GM21423 (cell line): Measurements from ENCODE around the gene SYTL1.

Source experiments
- ATAC-seq: cut with Tn5 transposase; IDR thresholded peaks from one replicate; pipeline ENCODE4 v1.9.1; 2021; ENCODE audit warnings: mild to moderate bottlenecking, moderate library complexity; ENCODE audit not compliant: unreplicated experiment

SYTL1 gene

GRCh38 chr1:27346991-27347624 is 5.3 kb downstream of the SYTL1 start:
- ATAC-seq = no peak

- ATAC-seq = no peak
These were observed 7.3 kb downstream of the SYTL1 start for GRCh38 chr1:27348861-27349783.

GRCh38 chr1:27349784-27350662 is 8.2 kb downstream of the SYTL1 start:
- no peak for ATAC-seq

- no peak for ATAC-seq
These were observed 9.1 kb downstream of the SYTL1 start for GRCh38 chr1:27350663-27351540.

GRCh38 chr1:27351541-27352107 is 9.8 kb downstream of the SYTL1 start:
- no peak for ATAC-seq

GRCh38 chr1:27353166-27353565 is 11.3 kb downstream of the SYTL1 start:
- no peak for ATAC-seq

- ATAC-seq = no peak
These were observed 11.8 kb downstream of the SYTL1 start for GRCh38 chr1:27353629-27354028.

- no peak for ATAC-seq
These were observed 13.9 kb downstream of the SYTL1 start for GRCh38 chr1:27355683-27356082.

GRCh38 chr1:27356277-27356618 is 14.4 kb downstream of the SYTL1 start:
- no peak for ATAC-seq

- no peak for ATAC-seq
These were observed 14.9 kb downstream of the SYTL1 start for GRCh38 chr1:27356619-27357280.

- ATAC-seq = no peak
These were observed 15.6 kb downstream of the SYTL1 start for GRCh38 chr1:27357281-27358037.

- ATAC-seq = no peak
These were observed 16.5 kb downstream of the SYTL1 start for GRCh38 chr1:27358038-27358927.

- ATAC-seq = no peak
These were observed 17.1 kb downstream of the SYTL1 start for GRCh38 chr1:27358928-27359313.

GRCh38 chr1:27359822-27360158 is 18.0 kb downstream of the SYTL1 start:
- ATAC-seq = no peak

- ATAC-seq = no peak
These were observed 18.6 kb downstream of the SYTL1 start for GRCh38 chr1:27360159-27361043.

- no peak for ATAC-seq
These were observed 19.2 kb downstream of the SYTL1 start for GRCh38 chr1:27361044-27361402.

- no peak for ATAC-seq
These were observed 19.7 kb downstream of the SYTL1 start for GRCh38 chr1:27361553-27361952.
